ENCODE results near the gene ZGRF1. TPM values are rescaled to one million over a fixed set of nuclear protein-coding genes. Genes with fewer than 3 reads are reported as not detected.
"Not testable (repeated sequence)": the region's sequence is repeated elsewhere in the genome, so short reads cannot be mapped to it uniquely, and the experiment has no call there.

The ZGRF1 gene
- total and polyA plus RNA-seq, 9 donors: 1.5 to 6.1 (median 4.5) TPM

GRCh38 chr4:112616984-112617383 lies 19.7 kb downstream of the ZGRF1 start:
- no peaks in the 10 kb centered on the region for H3K4me1 ChIP-seq (ENCODE audit: insufficient read depth)
- DNase-seq: no peak
- intact Hi-C loops (cut with DNase I): no loop called here
- H3K9me3 ChIP-seq: no peaks in the 10 kb centered on the region
- WGBS, 3 donors: 95 to 98% (median 97%) methylated on average over 2 of the region's 2 CpGs
- no peaks in the 10 kb centered on the region for H3K27me3 ChIP-seq
- no peak overlapping the region for H3K4me3 ChIP-seq
- H3K36me3 ChIP-seq: no peaks in the 10 kb centered on the region
- no peak for TF ChIP-seq CTCF (IDR thresholded peaks at IDR 0.05)
- no peak for TF ChIP-seq EP300 (IDR thresholded peaks at IDR 0.05)
- no peak for TF ChIP-seq POLR2A (IDR thresholded peaks at IDR 0.05)
- no peak overlapping the region for H3K27ac ChIP-seq

- DNase-seq; H3K9me3 ChIP-seq; H3K27ac ChIP-seq; H3K4me3 ChIP-seq; H3K36me3 ChIP-seq; H3K27me3 ChIP-seq; H3K4me1 ChIP-seq (ENCODE audit: insufficient read depth); intact Hi-C loops (cut with DNase I): not testable (repeated sequence)
- WGBS, 3 donors: 26 to 48% (median 30%) methylated on average over 2 of the region's 2 CpGs
Observed at GRCh38 chr4:112612814-112613213, 23.9 kb downstream of the ZGRF1 start.

GRCh38 chr4:112604589-112604988 lies 32.1 kb downstream of the ZGRF1 start:
- Histone ChIP-seq H3K9me3 (no peaks in the 10 kb centered on the region), H3K36me3 (no peaks in the 10 kb centered on the region), H3K4me1 (ENCODE audit: insufficient read depth) (no peaks in the 10 kb centered on the region), H3K4me3 (no peak overlapping the region), H3K27ac (no peak overlapping the region), H3K27me3 (no peaks in the 10 kb centered on the region)
- DNase-seq: peak in 3 of 5 donors; percentile 16 to 48 (median 34)
- intact Hi-C loops (cut with DNase I): loop anchor here in 2 of 4 donors (10.0 kb wide), 2 partner anchors 390 to 500 kb away; no protein-coding TSS in a partner anchor
- TF ChIP-seq POLR2A (IDR thresholded peaks at IDR 0.05): no peak
- peak in 2 of 3 donors; percentile 13 to 33 for TF ChIP-seq CTCF (IDR thresholded peaks at IDR 0.05)

GRCh38 chr4:112594993-112595392 lies 41.7 kb downstream of the ZGRF1 start:
- intact Hi-C loops (cut with DNase I): no loop called here
- no peak for DNase-seq
- Histone ChIP-seq H3K4me3 (no peak overlapping the region), H3K4me1 (ENCODE audit: insufficient read depth) (no peaks in the 10 kb centered on the region), H3K27me3 (no peaks in the 10 kb centered on the region), H3K9me3 (no peaks in the 10 kb centered on the region), H3K36me3 (no peaks in the 10 kb centered on the region), H3K27ac (no peak overlapping the region)
- 88 to 98% (median 95%) methylated on average over 1 of the region's 1 CpG for WGBS, 3 donors
- TF ChIP-seq POLR2A (IDR thresholded peaks at IDR 0.05) (no peak), CTCF (IDR thresholded peaks at IDR 0.05) (no peak)

GRCh38 chr4:112593438-112594133 lies 43.1 kb downstream of the ZGRF1 start:
- Histone ChIP-seq H3K27me3 (no peaks in the 10 kb centered on the region), H3K27ac (no peak overlapping the region), H3K4me3 (no peak overlapping the region), H3K9me3 (no peaks in the 10 kb centered on the region), H3K4me1 (ENCODE audit: insufficient read depth) (no peaks in the 10 kb centered on the region), H3K36me3 (no peaks in the 10 kb centered on the region)
- no peak for TF ChIP-seq POLR2A (IDR thresholded peaks at IDR 0.05)
- no peak for TF ChIP-seq CTCF (IDR thresholded peaks at IDR 0.05)
- TF ChIP-seq EP300 (IDR thresholded peaks at IDR 0.05): no peak
- no peak for DNase-seq
- 86 to 100% (median 98%) methylated on average over 5 of the region's 5 CpGs for WGBS, 3 donors
- intact Hi-C loops (cut with DNase I): no loop called here
